GM12872 (cell line): ENCODE data around the gene CKMT1A.

Source experiments
- TF ChIP-seq, protein P1 (sequence below): IDR thresholded peaks from 3 replicates; pipeline ENCODE4 v1.5.1; 2011; ENCODE audit warnings: low read depth, mild to moderate bottlenecking, low read length, moderate library complexity; ENCODE audit not compliant: insufficient read depth

Gene CKMT1A

DNA sequence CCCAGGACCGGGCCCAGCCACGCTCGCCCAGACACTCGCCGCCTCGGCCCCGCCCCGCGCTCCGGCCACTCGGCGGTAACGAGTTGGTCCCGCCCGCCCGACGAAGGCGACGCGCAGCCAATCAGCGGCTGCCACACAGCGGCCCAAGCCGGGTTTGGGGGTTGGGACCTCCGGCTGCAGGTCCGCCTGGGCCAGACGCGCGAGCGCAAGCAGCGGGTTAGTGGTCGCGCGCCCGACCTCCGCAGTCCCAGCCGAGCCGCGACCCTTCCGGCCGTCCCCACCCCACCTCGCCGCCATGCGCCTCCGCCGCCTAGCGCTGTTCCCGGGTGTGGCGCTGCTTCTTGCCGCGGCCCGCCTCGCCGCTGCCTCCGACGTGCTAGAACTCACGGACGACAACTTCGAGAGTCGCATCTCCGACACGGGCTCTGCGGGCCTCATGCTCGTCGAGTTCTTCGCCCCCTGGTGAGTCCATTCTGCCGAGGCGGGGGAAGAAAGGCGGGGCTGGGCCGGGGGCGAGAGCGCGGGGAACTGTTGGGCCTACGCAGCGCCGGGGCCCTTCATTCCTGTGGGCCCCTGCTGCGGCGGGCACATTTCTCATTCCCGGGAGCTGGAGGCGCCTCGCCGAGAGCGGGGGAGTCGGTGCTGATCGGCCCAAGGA lies 52.7 kb downstream of the CKMT1A start, which contains the start of gene PDIA3:
Gene PDIA3 (plus strand): TSS at position 194 of the 658 bp plus-strand sequence. CDS start 102 bp downstream, at position 296.
- TF ChIP-seq, protein P1, sequence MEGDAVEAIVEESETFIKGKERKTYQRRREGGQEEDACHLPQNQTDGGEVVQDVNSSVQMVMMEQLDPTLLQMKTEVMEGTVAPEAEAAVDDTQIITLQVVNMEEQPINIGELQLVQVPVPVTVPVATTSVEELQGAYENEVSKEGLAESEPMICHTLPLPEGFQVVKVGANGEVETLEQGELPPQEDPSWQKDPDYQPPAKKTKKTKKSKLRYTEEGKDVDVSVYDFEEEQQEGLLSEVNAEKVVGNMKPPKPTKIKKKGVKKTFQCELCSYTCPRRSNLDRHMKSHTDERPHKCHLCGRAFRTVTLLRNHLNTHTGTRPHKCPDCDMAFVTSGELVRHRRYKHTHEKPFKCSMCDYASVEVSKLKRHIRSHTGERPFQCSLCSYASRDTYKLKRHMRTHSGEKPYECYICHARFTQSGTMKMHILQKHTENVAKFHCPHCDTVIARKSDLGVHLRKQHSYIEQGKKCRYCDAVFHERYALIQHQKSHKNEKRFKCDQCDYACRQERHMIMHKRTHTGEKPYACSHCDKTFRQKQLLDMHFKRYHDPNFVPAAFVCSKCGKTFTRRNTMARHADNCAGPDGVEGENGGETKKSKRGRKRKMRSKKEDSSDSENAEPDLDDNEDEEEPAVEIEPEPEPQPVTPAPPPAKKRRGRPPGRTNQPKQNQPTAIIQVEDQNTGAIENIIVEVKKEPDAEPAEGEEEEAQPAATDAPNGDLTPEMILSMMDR = peak; percentile 10; the same call in 1 of the 3 replicates

DNA sequence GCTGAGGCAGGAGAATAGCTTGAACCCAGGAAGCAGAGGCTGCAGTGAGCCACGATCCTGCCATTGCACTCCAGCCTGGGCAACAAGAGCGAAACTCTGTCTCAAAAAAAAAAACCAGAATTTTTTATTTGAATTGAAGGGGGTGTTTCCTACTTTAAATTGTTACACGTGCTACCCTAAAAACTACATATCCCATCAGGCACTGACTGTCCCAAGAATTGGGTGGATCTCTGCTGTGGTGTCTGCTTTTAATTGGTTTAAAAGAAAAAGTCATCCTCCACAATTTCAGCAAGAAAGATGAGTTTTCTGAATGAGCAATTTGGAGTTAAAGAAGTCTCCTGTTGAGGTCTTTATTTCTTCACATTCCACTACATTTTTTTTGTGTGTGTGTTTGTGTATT lies 54.7 kb downstream of the CKMT1A start:
- TF ChIP-seq, protein P1 = no peak
